AML-193 (cell line): ENCODE data around the gene DNAH11.
"Not testable (repeated sequence)": the region's sequence is repeated elsewhere in the genome, so short reads cannot be mapped to it uniquely, and the experiment has no call there.

Experiments
- DNase-seq, 2 experiments: peaks; one replicate each; lab custom pipeline; 2025; lab: John Stamatoyannopoulos, UW

Gene DNAH11

GRCh38 chr7:21719846-21720245 lies 177.0 kb downstream of the DNAH11 start:
- DNase-seq, result no peak

DNA sequence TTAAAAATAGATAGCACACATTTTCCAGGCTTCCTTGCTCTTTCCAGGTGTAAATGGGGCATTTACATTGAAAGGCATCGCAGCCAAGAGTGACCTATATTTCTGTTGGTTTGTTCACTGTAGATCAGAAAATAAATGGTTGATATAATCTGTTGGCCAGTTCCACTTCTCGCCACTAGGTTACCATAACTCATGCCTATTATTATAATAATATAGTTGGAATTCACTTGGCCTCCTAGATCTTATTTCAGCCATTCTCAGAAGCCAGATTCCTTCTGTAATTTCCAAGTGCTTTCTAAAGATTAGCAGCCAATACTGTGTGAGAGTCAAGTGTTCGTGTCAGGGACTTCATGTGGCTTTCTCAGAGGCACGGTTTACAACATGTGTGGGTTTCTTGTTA lies 179.5 kb downstream of the DNAH11 start:
- DNase-seq, result peak in 1 of 2 experiments; percentile 1

DNA sequence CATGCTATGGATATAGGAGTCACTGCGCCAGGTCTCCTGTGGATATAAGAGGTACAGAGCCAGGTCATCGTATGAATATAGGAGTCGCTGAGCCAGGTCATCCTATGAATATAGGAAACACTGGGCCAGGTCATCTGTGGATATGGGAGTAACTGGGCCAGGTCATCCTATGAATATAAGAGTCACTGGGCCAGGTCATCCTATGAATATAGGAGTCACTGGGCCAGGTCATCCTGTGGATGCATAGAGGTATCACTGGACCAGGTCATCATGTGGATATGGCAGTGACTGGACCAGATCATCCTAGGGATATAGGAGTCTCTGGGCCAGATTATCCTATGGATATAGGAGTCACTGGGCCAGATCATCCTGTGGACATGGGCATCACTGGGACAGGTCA lies 181.7 kb downstream of the DNAH11 start:
- no peak for DNase-seq

DNA sequence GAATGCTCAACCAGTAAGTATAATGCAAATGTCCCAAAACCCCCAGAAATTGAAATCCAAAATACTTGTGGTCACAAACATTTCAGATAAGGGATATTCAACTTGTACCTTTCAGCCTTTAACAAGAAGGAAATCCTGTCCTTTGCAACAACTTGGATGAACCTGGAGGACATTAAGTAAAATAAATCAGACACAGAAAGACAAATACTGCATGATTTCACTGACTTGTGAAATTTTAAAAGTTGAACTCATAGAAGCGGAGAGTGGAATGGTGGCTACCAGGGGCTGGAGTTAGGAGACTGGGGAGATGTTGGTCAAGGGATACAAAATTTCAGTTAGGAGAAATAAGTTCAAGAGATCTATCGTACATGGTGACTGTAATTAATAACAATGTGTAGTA lies 187.6 kb downstream of the DNAH11 start:
- no peak for DNase-seq

- DNase-seq, result no peak
These were observed 189.1 kb downstream of the DNAH11 start for GRCh38 chr7:21731977-21732376.

GRCh38 chr7:21732956-21733355 lies 190.1 kb downstream of the DNAH11 start:
- DNase-seq, result not testable (repeated sequence)

DNA sequence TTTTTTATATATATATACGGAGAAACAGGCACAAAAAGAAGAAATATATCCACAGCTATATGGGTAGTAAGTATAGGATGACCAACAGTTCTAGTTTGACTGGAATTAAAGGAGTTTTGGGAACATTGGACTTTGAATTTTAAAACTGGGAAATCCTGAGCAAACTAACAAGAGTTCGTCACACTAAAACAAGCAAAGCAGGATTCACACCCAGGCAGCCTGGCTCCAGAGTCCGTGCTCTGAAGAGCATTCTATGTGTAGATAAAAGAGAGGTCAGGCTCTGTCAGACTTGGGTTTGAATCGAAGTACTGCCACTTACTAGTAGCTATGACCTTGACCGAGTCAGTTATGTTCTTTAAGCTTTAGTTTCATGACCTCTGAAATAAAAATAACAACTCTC lies 191.0 kb downstream of the DNAH11 start:
- DNase-seq, result no peak

- no peak for DNase-seq
These were observed 200.7 kb downstream of the DNAH11 start for GRCh38 chr7:21743493-21743892.

DNA sequence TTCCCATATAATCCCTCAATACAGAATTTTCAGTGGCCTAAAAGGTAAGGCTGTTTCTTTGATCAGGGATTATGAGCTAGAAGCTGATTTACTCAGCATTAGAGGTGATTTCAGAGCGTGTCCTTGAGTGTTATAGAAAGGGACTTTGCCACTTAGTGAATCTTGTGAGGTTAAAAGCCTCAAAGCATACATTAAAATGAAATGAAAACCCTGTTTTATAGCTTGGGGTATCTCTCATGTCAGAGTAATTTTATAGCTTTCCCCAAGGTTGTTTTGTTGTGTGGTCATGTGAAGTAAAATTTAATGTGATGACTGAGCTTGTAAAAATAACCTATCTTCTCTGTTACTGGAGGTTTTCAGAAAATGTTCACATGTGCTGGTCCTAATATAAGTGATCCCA lies 204.1 kb downstream of the DNAH11 start:
- DNase-seq, result no peak

GRCh38 chr7:21747806-21748205 lies 205.0 kb downstream of the DNAH11 start:
- no peak for DNase-seq

DNA sequence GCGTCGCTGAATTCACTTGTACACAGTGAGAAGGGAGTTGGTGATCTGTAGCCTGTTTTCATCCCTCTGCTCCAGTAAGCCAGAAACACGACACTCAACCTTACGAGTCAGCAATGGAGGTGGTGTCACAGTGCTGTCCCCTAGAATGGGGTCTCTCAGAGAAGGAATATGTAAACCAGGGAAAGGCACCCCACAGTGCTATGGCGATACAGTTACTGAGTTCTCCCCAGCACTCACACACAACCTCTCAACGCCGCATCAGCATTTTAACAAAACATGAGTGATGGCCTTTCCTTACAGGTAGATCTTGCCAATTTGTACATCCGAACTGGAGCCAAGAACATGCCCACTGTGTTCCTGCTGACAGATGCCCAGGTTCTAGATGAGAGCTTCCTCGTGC lies 206.5 kb downstream of the DNAH11 start:
- no peak for DNase-seq

DNA sequence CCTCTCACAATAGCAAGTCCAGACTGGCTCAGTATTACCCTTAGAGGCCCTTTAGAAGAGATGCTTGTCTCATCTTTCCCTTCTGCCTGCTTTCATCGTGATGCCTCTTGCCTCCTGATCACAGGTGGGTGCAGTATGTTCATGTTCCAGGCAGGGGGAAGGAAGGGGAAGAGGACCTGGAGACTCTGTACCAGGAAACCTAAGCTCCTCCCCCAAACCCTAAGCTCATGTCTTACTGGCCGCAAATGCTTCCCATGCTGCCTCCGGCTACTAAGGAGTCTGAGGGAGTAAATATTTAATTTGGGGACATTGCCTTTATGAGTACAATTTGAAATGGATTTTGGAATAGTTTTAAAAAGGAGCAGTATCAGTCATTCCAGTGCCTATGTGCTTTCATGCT lies 210.2 kb downstream of the DNAH11 start:
- DNase-seq, result no peak

- DNase-seq, result no peak
These were observed 212.1 kb downstream of the DNAH11 start for GRCh38 chr7:21754963-21755362.

- no peak for DNase-seq
These were observed 214.9 kb downstream of the DNAH11 start for GRCh38 chr7:21757537-21758282.

GRCh38 chr7:21758286-21758685 lies 215.4 kb downstream of the DNAH11 start:
- no peak for DNase-seq

DNA sequence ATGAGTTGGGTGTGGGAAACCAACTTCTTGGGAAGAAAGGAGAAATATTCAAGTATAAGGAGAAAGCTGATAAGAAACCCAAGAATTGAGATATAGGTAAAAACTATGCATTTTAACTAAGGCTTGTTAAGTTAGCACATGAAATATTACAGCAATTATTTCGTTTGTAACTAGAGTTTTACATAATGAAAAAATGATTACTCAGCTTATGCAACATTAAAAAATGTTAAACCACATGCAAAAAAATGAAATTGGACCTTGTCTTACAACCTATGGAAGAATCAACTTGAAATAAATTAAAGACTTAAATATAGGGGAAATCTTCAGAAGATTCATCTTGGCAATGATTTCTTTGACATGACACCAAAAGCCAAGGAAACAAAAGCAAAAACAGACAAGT lies 219.6 kb downstream of the DNAH11 start:
- no peak for DNase-seq

GRCh38 chr7:21763818-21764217 lies 221.0 kb downstream of the DNAH11 start:
- no peak for DNase-seq

GRCh38 chr7:21766218-21766617 lies 223.4 kb downstream of the DNAH11 start:
- DNase-seq, result no peak

- DNase-seq, result peak; percentile 26 to 36
These were observed 224.6 kb downstream of the DNAH11 start for GRCh38 chr7:21767300-21767900.

GRCh38 chr7:21768279-21768678 lies 225.4 kb downstream of the DNAH11 start:
- DNase-seq, result no peak

- DNase-seq, result no peak
These were observed 228.4 kb downstream of the DNAH11 start for GRCh38 chr7:21771266-21771665.

DNA sequence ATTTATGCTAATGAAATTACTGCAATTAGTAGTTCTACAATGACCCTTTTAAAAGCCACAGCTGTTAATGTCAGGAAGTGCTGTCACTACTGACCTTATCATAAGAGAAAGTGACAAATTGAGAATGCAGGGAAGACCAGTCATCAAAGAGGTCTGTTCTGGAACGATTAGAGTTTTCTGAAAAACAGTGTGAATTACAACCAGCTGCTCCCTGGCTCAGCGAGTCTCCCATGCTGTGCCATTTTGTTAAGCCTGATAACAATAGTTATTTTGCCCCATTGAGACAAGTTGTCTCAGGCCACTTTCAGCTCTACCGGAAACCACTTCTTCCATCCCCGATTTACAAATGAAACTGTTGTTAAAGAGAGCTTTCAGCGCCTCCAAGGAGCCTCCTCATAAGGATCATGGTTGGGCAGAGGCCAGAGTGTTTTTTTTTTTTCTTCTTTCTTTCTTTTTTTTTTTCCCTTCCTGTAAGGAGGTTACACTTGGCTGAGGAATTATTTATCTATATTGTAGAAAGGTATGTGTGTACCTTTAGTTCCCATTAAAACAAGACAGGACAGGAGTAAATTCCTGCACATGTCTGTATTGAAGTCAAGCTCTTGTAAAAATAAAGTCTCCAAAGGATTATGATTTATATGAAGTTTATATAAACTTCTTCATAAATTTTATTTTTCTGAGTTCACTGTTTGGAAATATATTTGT lies 229.2 kb downstream of the DNAH11 start:
- no peak for DNase-seq

- DNase-seq, result no peak
These were observed 230.5 kb downstream of the DNAH11 start for GRCh38 chr7:21773326-21773725.
